ENCODE data around the gene PROSER2. TPM values are rescaled to one million over a fixed set of nuclear protein-coding genes. Genes with fewer than 3 reads are reported as not detected.

Gene PROSER2
- polyA plus RNA-seq, 3 donors, result 1.2 to 2.2 (median 2.0) TPM

GRCh38 chr10:11775412-11775811 is 47.7 kb upstream of the PROSER2 start:
- Histone ChIP-seq H3K9me3 (replicated peaks in 1 of 2; ENCODE audit: control insufficient read depth in 1 of 2, insufficient read depth in 1 of 2, low read length in 2 of 2) (no peaks in the 10 kb centered on the region), H3K4me2 (replicated peaks; ENCODE audit: extremely low read depth, low read length, poor library complexity, severe bottlenecking) (no peak overlapping the region), H3K36me3 (replicated peaks in 1 of 2; ENCODE audit: control insufficient read depth in 1 of 2, insufficient read depth in 2 of 2, low read length in 2 of 2) (no peaks in the 10 kb centered on the region), H3K4me3 (replicated peaks in 1 of 3; ENCODE audit: low read depth in 2 of 3, low read length in 3 of 3) (no peak overlapping the region), H3K9ac (ENCODE audit: insufficient read depth, low read length, poor library complexity, severe bottlenecking) (no peak overlapping the region), H3K79me2 (ENCODE audit: insufficient read depth, low read length) (no peaks in the 10 kb centered on the region), H3K27me3 (ENCODE audit: control insufficient read depth in 2 of 2, insufficient read depth in 2 of 2, low read length in 2 of 2) (no peaks in the 10 kb centered on the region), H4K20me1 (ENCODE audit: insufficient read depth, low read length) (no peaks in the 10 kb centered on the region), H3K4me1 (ENCODE audit: control insufficient read depth in 1 of 2, insufficient read depth in 2 of 2, low read length in 2 of 2) (no peaks in the 10 kb centered on the region), H2AFZ (ENCODE audit: insufficient read depth, low read depth, low read length, poor library complexity, severe bottlenecking) (no peak overlapping the region), H3K27ac (ENCODE audit: low read depth in 1 of 2, low read length in 2 of 2) (no peak overlapping the region)
- no peaks in the 10 kb centered on the region for H3K4me1 Mint-ChIP-seq
- WGBS (ENCODE audit: insufficient coverage), result 83% methylated on average over 1 of the region's 5 CpGs
- TF ChIP-seq CTCF (IDR thresholded peaks at IDR 0.05), result no peak
- no peaks in the 10 kb centered on the region for H3K36me3 Mint-ChIP-seq
- peaks cover 0 to 7% (median 2%) of the 10 kb centered on the region in 7 donors for H3K9me3 Mint-ChIP-seq
- peaks cover 0 to 11% (median 2%) of the 10 kb centered on the region in 3 donors for H3K27me3 Mint-ChIP-seq (ENCODE audit: low read depth in 3 of 3)
- DNase-seq, result no peak
- no peak overlapping the region for H3K4me3 Mint-ChIP-seq
- H3K27ac Mint-ChIP-seq, result no peak overlapping the region
- intact Hi-C loops (cut with micrococcal nuclease), result no loop called here

GRCh38 chr10:11776080-11776479 is 47.1 kb upstream of the PROSER2 start:
- no peaks in the 10 kb centered on the region for H3K4me1 Mint-ChIP-seq
- H3K4me1 ChIP-seq (ENCODE audit: control insufficient read depth in 1 of 2, insufficient read depth in 2 of 2, low read length in 2 of 2), result no peaks in the 10 kb centered on the region
- no peak overlapping the region for H3K4me2 ChIP-seq (replicated peaks; ENCODE audit: extremely low read depth, low read length, poor library complexity, severe bottlenecking)
- intact Hi-C loops (cut with micrococcal nuclease), result no loop called here
- no peak overlapping the region for H2AFZ ChIP-seq (ENCODE audit: insufficient read depth, low read depth, low read length, poor library complexity, severe bottlenecking)
- no peaks in the 10 kb centered on the region for H3K27me3 ChIP-seq (ENCODE audit: control insufficient read depth in 2 of 2, insufficient read depth in 2 of 2, low read length in 2 of 2)
- 100% methylated on average over 2 of the region's 3 CpGs for WGBS (ENCODE audit: insufficient coverage)
- no peak overlapping the region for H3K4me3 Mint-ChIP-seq
- H3K9me3 ChIP-seq (replicated peaks in 1 of 2; ENCODE audit: control insufficient read depth in 1 of 2, insufficient read depth in 1 of 2, low read length in 2 of 2), result no peaks in the 10 kb centered on the region
- H3K27ac ChIP-seq (ENCODE audit: low read depth in 1 of 2, low read length in 2 of 2), result no peak overlapping the region
- H3K27ac Mint-ChIP-seq, result no peak overlapping the region
- no peaks in the 10 kb centered on the region for H3K36me3 ChIP-seq (replicated peaks in 1 of 2; ENCODE audit: control insufficient read depth in 1 of 2, insufficient read depth in 2 of 2, low read length in 2 of 2)
- H3K27me3 Mint-ChIP-seq (ENCODE audit: low read depth in 3 of 3), result peaks cover 0 to 10% (median 2%) of the 10 kb centered on the region in 3 donors
- no peak for DNase-seq
- H3K9me3 Mint-ChIP-seq, result peaks cover 0 to 7% (median 2%) of the 10 kb centered on the region in 7 donors
- no peaks in the 10 kb centered on the region for H3K36me3 Mint-ChIP-seq
- no peak for TF ChIP-seq CTCF (IDR thresholded peaks at IDR 0.05)
- H4K20me1 ChIP-seq (ENCODE audit: insufficient read depth, low read length), result no peaks in the 10 kb centered on the region
- no peak overlapping the region for H3K9ac ChIP-seq (ENCODE audit: insufficient read depth, low read length, poor library complexity, severe bottlenecking)
- H3K79me2 ChIP-seq (ENCODE audit: insufficient read depth, low read length), result no peaks in the 10 kb centered on the region
- no peak overlapping the region for H3K4me3 ChIP-seq (replicated peaks in 1 of 3; ENCODE audit: low read depth in 2 of 3, low read length in 3 of 3)

Measured in CD14-positive monocyte (primary cell).